ENCODE data around the gene PIGR. TPM values are rescaled to one million over a fixed set of nuclear protein-coding genes. Genes with fewer than 3 reads are reported as not detected.

PIGR gene
- total and polyA plus RNA-seq, 7 donors: 0.06 to 0.64 (median 0.48) TPM

DNA sequence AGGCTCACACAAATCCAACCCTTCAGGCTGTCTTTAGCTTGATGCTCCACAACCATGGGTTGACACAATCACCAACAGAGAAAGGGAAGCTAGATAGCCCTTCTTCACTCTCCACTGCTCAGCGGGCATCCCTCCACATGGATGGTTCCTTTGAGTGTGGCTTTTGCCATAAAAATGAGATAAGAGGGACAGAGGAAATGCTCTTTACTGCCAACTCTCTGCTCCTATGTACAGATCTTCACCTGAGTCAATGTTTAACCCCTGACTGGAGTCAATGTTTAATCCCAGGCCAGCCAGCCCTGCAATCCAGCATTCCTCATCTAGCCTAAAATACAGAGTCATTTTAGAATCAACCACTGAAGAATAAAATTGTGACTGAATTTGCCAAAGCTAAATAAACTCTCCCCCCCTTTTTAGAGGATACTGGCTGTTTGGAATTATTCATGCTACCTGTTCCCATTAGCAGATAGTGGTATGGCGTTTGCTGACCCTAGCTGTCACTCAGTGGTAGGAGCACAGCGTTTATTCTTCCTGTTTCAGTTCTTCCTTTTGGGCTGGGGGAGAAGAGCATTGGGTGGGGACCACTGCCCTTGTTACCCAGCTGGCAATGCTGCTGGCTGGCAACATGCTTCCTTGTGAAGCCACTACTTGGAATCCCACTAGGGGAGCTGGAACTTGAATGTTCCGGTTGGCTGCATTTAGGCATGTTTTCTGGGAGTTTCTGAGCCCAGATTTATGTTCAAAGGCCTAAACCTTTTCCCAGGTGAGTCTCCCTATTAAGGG lies 5.2 kb upstream of the PIGR start:
- TF ChIP-seq, protein P1, sequence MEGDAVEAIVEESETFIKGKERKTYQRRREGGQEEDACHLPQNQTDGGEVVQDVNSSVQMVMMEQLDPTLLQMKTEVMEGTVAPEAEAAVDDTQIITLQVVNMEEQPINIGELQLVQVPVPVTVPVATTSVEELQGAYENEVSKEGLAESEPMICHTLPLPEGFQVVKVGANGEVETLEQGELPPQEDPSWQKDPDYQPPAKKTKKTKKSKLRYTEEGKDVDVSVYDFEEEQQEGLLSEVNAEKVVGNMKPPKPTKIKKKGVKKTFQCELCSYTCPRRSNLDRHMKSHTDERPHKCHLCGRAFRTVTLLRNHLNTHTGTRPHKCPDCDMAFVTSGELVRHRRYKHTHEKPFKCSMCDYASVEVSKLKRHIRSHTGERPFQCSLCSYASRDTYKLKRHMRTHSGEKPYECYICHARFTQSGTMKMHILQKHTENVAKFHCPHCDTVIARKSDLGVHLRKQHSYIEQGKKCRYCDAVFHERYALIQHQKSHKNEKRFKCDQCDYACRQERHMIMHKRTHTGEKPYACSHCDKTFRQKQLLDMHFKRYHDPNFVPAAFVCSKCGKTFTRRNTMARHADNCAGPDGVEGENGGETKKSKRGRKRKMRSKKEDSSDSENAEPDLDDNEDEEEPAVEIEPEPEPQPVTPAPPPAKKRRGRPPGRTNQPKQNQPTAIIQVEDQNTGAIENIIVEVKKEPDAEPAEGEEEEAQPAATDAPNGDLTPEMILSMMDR (IDR thresholded peaks at IDR 0.05): no peak
- Histone ChIP-seq H3K27me3 (ENCODE audit: insufficient read depth in 3 of 3, low read length in 2 of 3) (peaks cover 0 to 7% (median 6%) of the 10 kb centered on the region in 3 donors), H3K4me3 (no peak overlapping the region), H3K9me3 (no peaks in the 10 kb centered on the region), H3K4me1 (no peaks in the 10 kb centered on the region), H3K36me3 (ENCODE audit: insufficient read depth in 1 of 2, low read depth in 1 of 2) (no peaks in the 10 kb centered on the region), H3K27ac (no peak overlapping the region)
- no peak for DNase-seq
- intact Hi-C loops (cut with DNase I): no loop called here
- 85 to 93% (median 88%) methylated on average over 4 of the region's 4 CpGs for WGBS, 3 donors
- ATAC-seq: no peak

DNA sequence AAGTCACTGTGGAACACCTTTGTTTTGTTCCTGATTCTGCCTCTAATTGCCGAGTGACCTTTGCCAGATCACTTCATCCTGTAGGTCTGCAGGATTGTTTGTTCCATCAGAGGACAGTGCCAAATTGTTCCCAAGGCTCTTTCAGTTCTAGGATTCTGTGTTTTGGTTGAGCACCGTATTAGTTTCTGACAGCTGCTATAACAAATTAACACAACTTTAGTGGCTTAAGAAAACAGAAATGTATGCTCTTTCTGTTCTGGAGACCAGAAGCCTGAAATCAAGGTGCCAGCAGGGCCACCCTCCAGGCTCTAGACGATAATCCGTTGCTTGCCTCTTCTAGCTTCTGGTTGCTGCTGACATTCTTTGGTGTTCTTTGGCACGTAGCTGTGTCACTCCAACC lies 3.4 kb upstream of the PIGR start:
- DNase-seq (no peak), ATAC-seq (no peak)
- no peaks in the 10 kb centered on the region for H3K4me1 ChIP-seq
- H3K9me3 ChIP-seq: no peaks in the 10 kb centered on the region
- peaks cover 0 to 15% (median 7%) of the 10 kb centered on the region in 3 donors for H3K27me3 ChIP-seq (ENCODE audit: insufficient read depth in 3 of 3, low read length in 2 of 3)
- TF ChIP-seq, protein P1 (IDR thresholded peaks at IDR 0.05): no peak
- H3K36me3 ChIP-seq (ENCODE audit: insufficient read depth in 1 of 2, low read depth in 1 of 2): no peaks in the 10 kb centered on the region
- intact Hi-C loops (cut with DNase I): no loop called here
- no peak overlapping the region for H3K4me3 ChIP-seq
- no peak overlapping the region for H3K27ac ChIP-seq
- WGBS, 3 donors: 87 to 94% (median 91%) methylated on average over 5 of the region's 5 CpGs

DNA sequence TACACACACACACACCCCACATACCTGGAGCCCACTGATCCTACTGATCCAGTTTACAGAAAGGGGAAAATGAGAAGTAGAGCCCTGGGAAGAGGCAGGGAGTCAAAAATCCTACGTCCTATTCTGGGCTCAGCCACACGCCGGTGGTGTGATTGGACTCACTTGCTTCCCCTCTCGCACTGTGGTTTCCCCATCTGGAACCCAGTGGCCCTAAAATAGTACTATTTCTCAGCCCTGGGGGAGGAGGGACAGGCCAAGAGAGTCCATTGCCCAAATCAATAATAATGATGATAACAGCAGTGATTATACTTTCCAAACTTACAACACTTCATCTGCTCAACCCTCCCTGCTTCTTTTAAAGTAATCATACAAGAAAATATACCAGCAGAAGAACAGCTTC lies 2.9 kb upstream of the PIGR start:
- no peak for ATAC-seq
- Histone ChIP-seq H3K9me3 (no peaks in the 10 kb centered on the region), H3K27ac (no peak overlapping the region), H3K27me3 (ENCODE audit: insufficient read depth in 3 of 3, low read length in 2 of 3) (peaks cover 0 to 19% (median 7%) of the 10 kb centered on the region in 3 donors), H3K36me3 (ENCODE audit: insufficient read depth in 1 of 2, low read depth in 1 of 2) (no peaks in the 10 kb centered on the region), H3K4me3 (no peak overlapping the region), H3K4me1 (no peaks in the 10 kb centered on the region)
- WGBS, 3 donors: 74 to 90% (median 83%) methylated on average over 4 of the region's 4 CpGs
- TF ChIP-seq, protein P1 (IDR thresholded peaks at IDR 0.05): no peak
- no peak for DNase-seq
- intact Hi-C loops (cut with DNase I): no loop called here

DNA sequence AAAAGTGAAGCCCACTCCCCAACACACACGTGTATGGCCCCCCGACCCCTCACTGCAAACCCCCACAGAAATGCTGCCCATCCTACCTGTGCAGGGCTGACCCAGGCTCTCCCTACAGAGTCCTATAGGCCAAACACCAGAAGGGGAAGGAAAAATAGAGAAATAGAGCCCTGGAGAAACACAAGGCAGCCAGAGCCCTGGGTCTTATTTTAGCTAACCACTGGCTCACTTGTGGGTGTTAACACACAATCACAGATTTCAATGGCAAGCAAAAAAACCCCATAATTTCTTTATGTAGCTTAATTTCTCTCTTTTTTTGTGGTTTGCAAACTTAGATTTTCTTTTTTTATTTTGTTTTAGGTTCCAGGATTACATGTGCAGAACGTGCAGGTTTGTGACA lies 989 bp upstream of the PIGR start:
- Histone ChIP-seq H3K36me3 (ENCODE audit: insufficient read depth in 1 of 2, low read depth in 1 of 2) (no peaks in the 10 kb centered on the region), H3K9me3 (no peaks in the 10 kb centered on the region), H3K27me3 (ENCODE audit: insufficient read depth in 3 of 3, low read length in 2 of 3) (peaks cover 0 to 19% (median 7%) of the 10 kb centered on the region in 3 donors), H3K4me3 (no peak overlapping the region), H3K27ac (no peak overlapping the region), H3K4me1 (no peaks in the 10 kb centered on the region)
- DNase-seq (no peak), ATAC-seq (no peak)
- WGBS, 3 donors: 81% methylated on average over 3 of the region's 3 CpGs
- intact Hi-C loops (cut with DNase I): no loop called here
- TF ChIP-seq, protein P1 (IDR thresholded peaks at IDR 0.05): no peak

DNA sequence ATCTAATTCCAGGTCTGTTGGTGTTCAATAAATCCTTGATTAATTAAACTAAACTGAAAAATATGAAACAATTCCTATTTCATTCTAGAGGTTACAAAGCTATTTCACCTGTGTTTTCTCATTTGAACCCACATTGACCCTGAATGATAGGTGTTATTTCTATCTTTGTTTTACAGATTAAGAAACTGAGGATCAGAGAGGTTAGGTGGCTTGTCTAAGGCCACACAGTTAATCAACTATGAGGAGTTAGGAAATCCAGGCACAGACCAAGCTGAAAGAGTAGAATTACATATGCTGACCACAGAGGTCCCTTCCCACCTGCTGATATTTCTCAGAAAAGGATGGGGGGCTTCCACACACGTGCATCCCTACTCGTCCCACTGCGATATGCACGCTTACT lies 487 bp downstream of the PIGR start:
- peaks cover 0 to 19% (median 7%) of the 10 kb centered on the region in 3 donors for H3K27me3 ChIP-seq (ENCODE audit: insufficient read depth in 3 of 3, low read length in 2 of 3)
- ATAC-seq: no peak

More for the DNA sequence above, 487 bp downstream of the PIGR start:
- Histone ChIP-seq H3K9me3 (no peaks in the 10 kb centered on the region), H3K4me1 (no peaks in the 10 kb centered on the region), H3K27ac (no peak overlapping the region), H3K36me3 (ENCODE audit: insufficient read depth in 1 of 2, low read depth in 1 of 2) (no peaks in the 10 kb centered on the region), H3K4me3 (no peak overlapping the region)
- TF ChIP-seq, protein P1 (IDR thresholded peaks at IDR 0.05): no peak
- intact Hi-C loops (cut with DNase I): no loop called here
- WGBS, 3 donors: 74 to 85% (median 76%) methylated on average over 4 of the region's 4 CpGs
- DNase-seq: no peak
